K562 (cell line): Measurements from ENCODE around the gene CDCP1. TPM values are rescaled to one million over a fixed set of nuclear protein-coding genes. Genes with fewer than 3 reads are reported as not detected.

ENCODE experiments used
- ARNT ChIP-seq, 2 experiments: fragments of 450-650 bp; IDR thresholded peaks; 2 replicates each; pipeline ENCODE4 v1.6.1; 2016; ENCODE audit warnings: mild to moderate bottlenecking in 1 of 2
- ATF1 ChIP-seq, 2 experiments: fragments of 450-650 bp in 1 of 2; IDR thresholded peaks; 2 replicates each; pipeline ENCODE4 v1.6.1; 2016; ENCODE audit warnings: missing compliant biosample characterization in 1 of 2, missing genetic modification characterization in 1 of 2
- DMBX1 ChIP-seq: fragments of 250-450 bp; sonication (Bioruptor Pico); IDR thresholded peaks from 2 replicates; pipeline ENCODE4 v1.8.0; 2022; ENCODE audit warnings: inconsistent platforms, mild to moderate bottlenecking, moderate library complexity, borderline replicate concordance
- FOXA3 ChIP-seq, 2 experiments: fragments of 450-650 bp in 1 of 2; sonication (generic) in 1 of 2; formaldehyde crosslinking; IDR thresholded peaks in 1 of 2; conservative IDR thresholded peaks in 1 of 2; 2 replicates each; pipeline versions ENCODE4 v1.4.0 to v1.8.0; 2020 to 2022; ENCODE audit warnings: mild to moderate bottlenecking in 2 of 2, missing genetic modification reagents in 1 of 2
- NBN ChIP-seq: fragments of 450-650 bp; IDR thresholded peaks from 2 replicates; pipeline ENCODE4 v1.6.1; 2016; ENCODE audit warnings: low read depth, mild to moderate bottlenecking
- NFRKB ChIP-seq: fragments of 450-650 bp; IDR thresholded peaks from 2 replicates; pipeline ENCODE4 v1.6.1; 2016; ENCODE audit warnings: low read depth
- RBM17 ChIP-seq: fragments of 200-400 bp; formaldehyde crosslinking; IDR thresholded peaks from 2 replicates; pipeline ENCODE4 v1.6.1; 2017; ENCODE audit warnings: low read depth, mild to moderate bottlenecking, low read length, borderline replicate concordance
- TEAD2 ChIP-seq: fragments of 450-650 bp; IDR thresholded peaks from 2 replicates; pipeline ENCODE4 v1.6.1; 2016; ENCODE audit warnings: missing genetic modification characterization, control low read depth, missing compliant biosample characterization
- TRIM28 ChIP-seq: fragments of 450-650 bp; IDR thresholded peaks from 2 replicates; pipeline ENCODE4 v1.6.1; 2017
- ZNF175 ChIP-seq: fragments of 200-800 bp; sonication (Bioruptor generic); IDR thresholded peaks from 2 replicates; pipeline ENCODE4 v1.6.1; 2016; ENCODE audit warnings: low read depth, mild to moderate bottlenecking, missing genetic modification characterization, missing compliant biosample characterization
- ZNF217 ChIP-seq: sonication (generic); formaldehyde crosslinking; IDR thresholded peaks from 2 replicates; pipeline ENCODE4 v1.8.0; 2022; ENCODE audit warnings: mild to moderate bottlenecking, missing genetic modification reagents
- ZNF644 ChIP-seq: fragments of 200-800 bp; sonication (Bioruptor generic); IDR thresholded peaks from 2 replicates; pipeline ENCODE4 v1.6.1; 2016; ENCODE audit warnings: low read depth, missing genetic modification characterization, missing compliant biosample characterization
- polyA plus RNA-seq, 8 experiments: library from polyadenylated mRNA; depleted of rRNA in 4 of 8; stranded (reverse) in 5 of 8; unstranded in 3 of 8; fragments of >200 nt; fragmentation: Nextera tagmentation in 2 of 8; fragmentation: Illumina TruSeq in 1 of 8; extraction: Ambion mirVana in 2 of 8; extraction: Trizol in 1 of 8; gene quantifications; 2 replicates each; pipeline versions ENCODE4 v1.2.1 to v1.2.3, GENCODE V29; 2011 to 2014; ENCODE audit warnings: inconsistent platforms in 1 of 8, missing spikeins in 1 of 8
- total RNA-seq, 7 experiments: library from RNA; depleted of rRNA in 6 of 7; stranded (reverse); fragments of >200 nt in 6 of 7; fragmentation: Illumina TruSeq in 2 of 7; extraction: Trizol in 2 of 7; gene quantifications; 2 replicates each; pipeline versions ENCODE4 v1.2.1 to v1.2.3, GENCODE V29; 2011 to 2021; ENCODE audit warnings: low replicate concordance in 1 of 7
- TF ChIP-seq, protein P1 (sequence below): fragments of 250-450 bp; sonication (Bioruptor Pico); IDR thresholded peaks from 2 replicates; pipeline ENCODE4 v1.8.0; 2021; ENCODE audit warnings: mild to moderate bottlenecking, moderate library complexity
- TF ChIP-seq, protein P2 (sequence below): sonication (generic); formaldehyde crosslinking; IDR thresholded peaks from 2 replicates; pipeline ENCODE4 v1.9.0; 2022; ENCODE audit warnings: mild to moderate bottlenecking, missing genetic modification reagents
- TF ChIP-seq, protein P3 (sequence below): fragments of 450-650 bp; IDR thresholded peaks from 2 replicates; pipeline ENCODE4 v1.6.1; 2016; ENCODE audit warnings: mild to moderate bottlenecking
- TF ChIP-seq, protein P4 (sequence below), 2 experiments: fragments of 200-800 bp in 1 of 2; sonication (Bioruptor generic) in 1 of 2; sonication (generic) in 1 of 2; formaldehyde crosslinking in 1 of 2; IDR thresholded peaks in 1 of 2; conservative IDR thresholded peaks in 1 of 2; 2 replicates each; pipeline versions ENCODE4 v1.5.0 to v1.6.1; 2016 to 2020; ENCODE audit warnings: missing compliant biosample characterization in 1 of 2, missing genetic modification characterization in 1 of 2, missing genetic modification reagents in 1 of 2
- TF ChIP-seq, protein P5 (sequence below): fragments of 450-650 bp; IDR thresholded peaks from 2 replicates; pipeline ENCODE4 v1.7.0; 2016; ENCODE audit warnings: borderline replicate concordance

CDCP1 gene
- total and polyA plus RNA-seq, 9 of the 15 experiments (the other 6 are each of a cell fraction or from before 2014, with no cell fraction given) = 3.9 to 16.4 (median 5.2) TPM

DNA sequence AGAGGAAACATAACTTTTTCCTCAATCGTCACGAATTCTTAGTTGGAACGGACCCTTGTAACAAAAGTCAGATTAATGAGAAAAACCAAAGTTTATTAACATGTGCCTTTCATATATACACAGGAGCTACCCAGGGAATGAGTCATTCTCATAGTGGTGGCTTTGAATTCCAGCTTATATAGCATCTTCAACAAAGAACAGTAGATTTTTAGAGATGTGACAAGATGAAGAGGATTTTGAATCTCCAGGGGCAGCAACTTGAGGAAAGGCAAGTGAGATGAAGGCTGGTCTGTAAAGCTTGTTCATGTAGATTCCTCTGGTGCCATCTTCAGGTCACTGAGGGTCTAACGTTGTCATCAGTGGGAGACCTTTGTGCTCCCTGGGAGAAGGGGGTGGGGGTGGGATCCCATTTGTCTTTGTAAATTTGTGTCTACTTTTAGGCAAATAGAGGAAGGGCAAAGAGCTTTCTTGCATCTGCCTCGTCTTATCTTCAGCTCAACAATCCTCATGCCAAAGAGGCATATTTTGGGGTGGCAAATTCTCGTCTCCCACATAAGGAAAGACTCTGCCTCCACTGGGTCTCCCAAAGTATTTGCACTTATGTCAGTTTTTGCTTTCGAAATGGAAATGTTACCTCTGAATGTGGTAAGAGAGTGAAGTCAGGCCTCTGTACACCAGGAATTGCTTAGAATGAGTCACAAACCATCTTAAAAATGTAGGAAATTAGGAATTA is 90.6 kb downstream of the CDCP1 start (continued):
- TF ChIP-seq, protein P1, sequence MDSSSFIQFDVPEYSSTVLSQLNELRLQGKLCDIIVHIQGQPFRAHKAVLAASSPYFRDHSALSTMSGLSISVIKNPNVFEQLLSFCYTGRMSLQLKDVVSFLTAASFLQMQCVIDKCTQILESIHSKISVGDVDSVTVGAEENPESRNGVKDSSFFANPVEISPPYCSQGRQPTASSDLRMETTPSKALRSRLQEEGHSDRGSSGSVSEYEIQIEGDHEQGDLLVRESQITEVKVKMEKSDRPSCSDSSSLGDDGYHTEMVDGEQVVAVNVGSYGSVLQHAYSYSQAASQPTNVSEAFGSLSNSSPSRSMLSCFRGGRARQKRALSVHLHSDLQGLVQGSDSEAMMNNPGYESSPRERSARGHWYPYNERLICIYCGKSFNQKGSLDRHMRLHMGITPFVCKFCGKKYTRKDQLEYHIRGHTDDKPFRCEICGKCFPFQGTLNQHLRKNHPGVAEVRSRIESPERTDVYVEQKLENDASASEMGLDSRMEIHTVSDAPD (CRISPR knock-in tag) = no peak
- TF ChIP-seq NFRKB (peak; percentile 71; the same call in 1 of the 2 replicates), FOXA3 (CRISPR knock-in tag; conservative IDR thresholded peaks at IDR 0.05 in 1 of 2, IDR thresholded peaks at IDR 0.05 in 1 of 2) (no peak), ATF1 (CRISPR knock-in tag; IDR thresholded peaks at IDR 0.05) (no peak), ATF1 (tag; IDR thresholded peaks at IDR 0.05) (peak; percentile 57), DMBX1 (CRISPR knock-in tag) (peak; percentile 42; the same call in 1 of the 2 replicates), ZNF644 (tag) (0 out of 2 replicates have a peak, but pooled peaks have one; percentile 34), TEAD2 (tag) (no peak), RBM17 (no peak), NBN (peak; percentile 77), ARNT (IDR thresholded peaks at IDR 0.05) (0 out of 4 replicates have a peak, but pooled peaks of 1 of the 2 experiments have one; percentile 27), TRIM28 (no peak), ZNF175 (peak; percentile 56), ZNF217 (no peak)
- TF ChIP-seq, protein P2, sequence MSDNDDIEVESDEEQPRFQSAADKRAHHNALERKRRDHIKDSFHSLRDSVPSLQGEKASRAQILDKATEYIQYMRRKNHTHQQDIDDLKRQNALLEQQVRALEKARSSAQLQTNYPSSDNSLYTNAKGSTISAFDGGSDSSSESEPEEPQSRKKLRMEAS = no peak
- TF ChIP-seq, protein P3, sequence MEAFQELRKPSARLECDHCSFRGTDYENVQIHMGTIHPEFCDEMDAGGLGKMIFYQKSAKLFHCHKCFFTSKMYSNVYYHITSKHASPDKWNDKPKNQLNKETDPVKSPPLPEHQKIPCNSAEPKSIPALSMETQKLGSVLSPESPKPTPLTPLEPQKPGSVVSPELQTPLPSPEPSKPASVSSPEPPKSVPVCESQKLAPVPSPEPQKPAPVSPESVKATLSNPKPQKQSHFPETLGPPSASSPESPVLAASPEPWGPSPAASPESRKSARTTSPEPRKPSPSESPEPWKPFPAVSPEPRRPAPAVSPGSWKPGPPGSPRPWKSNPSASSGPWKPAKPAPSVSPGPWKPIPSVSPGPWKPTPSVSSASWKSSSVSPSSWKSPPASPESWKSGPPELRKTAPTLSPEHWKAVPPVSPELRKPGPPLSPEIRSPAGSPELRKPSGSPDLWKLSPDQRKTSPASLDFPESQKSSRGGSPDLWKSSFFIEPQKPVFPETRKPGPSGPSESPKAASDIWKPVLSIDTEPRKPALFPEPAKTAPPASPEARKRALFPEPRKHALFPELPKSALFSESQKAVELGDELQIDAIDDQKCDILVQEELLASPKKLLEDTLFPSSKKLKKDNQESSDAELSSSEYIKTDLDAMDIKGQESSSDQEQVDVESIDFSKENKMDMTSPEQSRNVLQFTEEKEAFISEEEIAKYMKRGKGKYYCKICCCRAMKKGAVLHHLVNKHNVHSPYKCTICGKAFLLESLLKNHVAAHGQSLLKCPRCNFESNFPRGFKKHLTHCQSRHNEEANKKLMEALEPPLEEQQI = no peak
- TF ChIP-seq, protein P4, sequence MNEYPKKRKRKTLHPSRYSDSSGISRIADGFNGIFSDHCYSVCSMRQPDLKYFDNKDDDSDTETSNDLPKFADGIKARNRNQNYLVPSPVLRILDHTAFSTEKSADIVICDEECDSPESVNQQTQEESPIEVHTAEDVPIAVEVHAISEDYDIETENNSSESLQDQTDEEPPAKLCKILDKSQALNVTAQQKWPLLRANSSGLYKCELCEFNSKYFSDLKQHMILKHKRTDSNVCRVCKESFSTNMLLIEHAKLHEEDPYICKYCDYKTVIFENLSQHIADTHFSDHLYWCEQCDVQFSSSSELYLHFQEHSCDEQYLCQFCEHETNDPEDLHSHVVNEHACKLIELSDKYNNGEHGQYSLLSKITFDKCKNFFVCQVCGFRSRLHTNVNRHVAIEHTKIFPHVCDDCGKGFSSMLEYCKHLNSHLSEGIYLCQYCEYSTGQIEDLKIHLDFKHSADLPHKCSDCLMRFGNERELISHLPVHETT (CRISPR knock-in tag; conservative IDR thresholded peaks at IDR 0.05 in 1 of 2, IDR thresholded peaks at IDR 0.05 in 1 of 2) = no peak
- TF ChIP-seq, protein P5, sequence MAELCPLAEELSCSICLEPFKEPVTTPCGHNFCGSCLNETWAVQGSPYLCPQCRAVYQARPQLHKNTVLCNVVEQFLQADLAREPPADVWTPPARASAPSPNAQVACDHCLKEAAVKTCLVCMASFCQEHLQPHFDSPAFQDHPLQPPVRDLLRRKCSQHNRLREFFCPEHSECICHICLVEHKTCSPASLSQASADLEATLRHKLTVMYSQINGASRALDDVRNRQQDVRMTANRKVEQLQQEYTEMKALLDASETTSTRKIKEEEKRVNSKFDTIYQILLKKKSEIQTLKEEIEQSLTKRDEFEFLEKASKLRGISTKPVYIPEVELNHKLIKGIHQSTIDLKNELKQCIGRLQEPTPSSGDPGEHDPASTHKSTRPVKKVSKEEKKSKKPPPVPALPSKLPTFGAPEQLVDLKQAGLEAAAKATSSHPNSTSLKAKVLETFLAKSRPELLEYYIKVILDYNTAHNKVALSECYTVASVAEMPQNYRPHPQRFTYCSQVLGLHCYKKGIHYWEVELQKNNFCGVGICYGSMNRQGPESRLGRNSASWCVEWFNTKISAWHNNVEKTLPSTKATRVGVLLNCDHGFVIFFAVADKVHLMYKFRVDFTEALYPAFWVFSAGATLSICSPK = no peak
